Fibroblast of lung (primary cell): ENCODE measurements around the gene THAP2.

Source experiments
- CTCF ChIP-seq, 2 donors: IDR thresholded peaks in 1 of 2; conservative IDR thresholded peaks in 1 of 2; 1 replicate in 1 of 2; 2 replicates in 1 of 2; pipeline ENCODE4 v1.5.1; 2011 to 2012; ENCODE audit warnings: low read length in 2 of 2, control low read depth in 1 of 2, inconsistent platforms in 1 of 2, low read depth in 1 of 2, mild to moderate bottlenecking in 1 of 2
- EZH2 ChIP-seq: IDR thresholded peaks from 2 replicates; pipeline ENCODE4 v1.5.1; 2012; ENCODE audit warnings: low read length, control low read depth, mild to moderate bottlenecking; ENCODE audit errors: missing control alignments

- TF ChIP-seq CTCF (conservative IDR thresholded peaks at IDR 0.05 in 1 of 2, IDR thresholded peaks at IDR 0.05 in 1 of 2; ENCODE audit: low read depth in 1 of 2, low read length in 2 of 2) (no peak), EZH2 (no peak)
Observed at GRCh38 chr12:71666259-71666658, 2.2 kb downstream of the THAP2 start.
